ENCODE data around the gene GNG13. TPM values are rescaled to one million over a fixed set of nuclear protein-coding genes. Genes with fewer than 3 reads are reported as not detected.
"Not testable (repeated sequence)": the region's sequence is repeated elsewhere in the genome, so short reads cannot be mapped to it uniquely, and the experiment has no call there.

Gene GNG13
- total RNA-seq, 3 donors from 2014 or later (not counting 1 experiment from before 2014, with no cell fraction given) = not detected

DNA sequence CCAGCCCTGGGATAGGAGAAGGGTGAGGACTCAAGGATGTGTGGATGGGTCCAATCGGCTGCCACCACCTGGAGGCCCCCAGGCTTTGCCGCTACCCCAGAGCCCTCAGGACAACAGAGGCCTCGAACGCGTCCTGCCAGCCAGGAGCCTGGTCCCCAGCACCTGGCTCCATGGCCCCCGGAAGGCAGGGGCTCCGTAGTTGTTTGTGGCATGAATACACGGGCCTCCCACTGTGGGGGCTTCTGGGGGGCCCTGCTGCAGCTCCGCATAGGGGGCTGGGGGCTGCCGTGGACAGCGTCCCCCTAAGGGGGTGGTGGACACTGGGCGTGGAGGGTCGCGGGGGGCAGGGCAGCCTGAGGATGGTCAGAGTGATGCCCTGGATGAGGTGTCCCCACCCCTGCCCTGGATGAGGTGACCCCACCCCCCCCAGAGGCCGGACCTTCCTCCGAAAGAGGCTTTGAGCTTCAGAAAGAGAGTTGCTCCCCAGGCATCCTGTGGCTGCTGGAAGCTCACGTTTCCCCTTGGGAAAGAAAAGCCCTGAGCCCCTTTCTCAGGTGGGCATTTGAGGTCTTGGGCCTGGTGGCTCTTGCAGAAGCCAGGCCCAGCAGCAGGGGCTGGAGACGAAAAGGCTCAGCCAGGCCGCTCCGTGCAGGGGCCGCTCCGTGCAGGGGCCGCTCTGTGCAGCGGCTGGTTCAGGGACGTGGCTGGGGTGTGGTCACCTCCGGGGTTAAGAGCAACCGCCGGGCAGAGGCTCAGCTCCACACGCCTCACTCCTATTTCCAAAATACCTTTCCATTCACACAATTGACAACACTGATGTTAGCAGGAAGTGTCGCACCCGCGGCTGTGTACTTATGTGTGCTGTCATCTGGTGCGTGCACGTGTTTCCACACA is 40.3 kb upstream of the GNG13 start:
- no peaks in the 10 kb centered on the region for H3K27me3 Mint-ChIP-seq (ENCODE audit: low read depth in 2 of 2)
- peaks cover 3 to 5% of the 10 kb centered on the region in 2 donors for H3K9me3 Mint-ChIP-seq
- H3K4me3 Mint-ChIP-seq = no peak overlapping the region
- no peaks in the 10 kb centered on the region for H3K36me3 Mint-ChIP-seq
- H3K4me1 ChIP-seq (ENCODE audit: control insufficient read depth, insufficient read depth, low read length) = no peaks in the 10 kb centered on the region
- DNase-seq (no peak), ATAC-seq (no peak)
- no peaks in the 10 kb centered on the region for H3K36me3 ChIP-seq (ENCODE audit: control insufficient read depth, insufficient read depth, low read length)
- intact Hi-C loops (cut with micrococcal nuclease) = no loop called here
- no peaks in the 10 kb centered on the region for H3K27me3 ChIP-seq (ENCODE audit: control insufficient read depth, insufficient read depth, low read length)
- H3K4me3 ChIP-seq (ENCODE audit: low read length) = no peak overlapping the region
- H3K4me1 Mint-ChIP-seq = no peaks in the 10 kb centered on the region
- 93% methylated on average over 34 of the region's 34 CpGs for WGBS (ENCODE audit: insufficient coverage)
- TF ChIP-seq, protein P1, sequence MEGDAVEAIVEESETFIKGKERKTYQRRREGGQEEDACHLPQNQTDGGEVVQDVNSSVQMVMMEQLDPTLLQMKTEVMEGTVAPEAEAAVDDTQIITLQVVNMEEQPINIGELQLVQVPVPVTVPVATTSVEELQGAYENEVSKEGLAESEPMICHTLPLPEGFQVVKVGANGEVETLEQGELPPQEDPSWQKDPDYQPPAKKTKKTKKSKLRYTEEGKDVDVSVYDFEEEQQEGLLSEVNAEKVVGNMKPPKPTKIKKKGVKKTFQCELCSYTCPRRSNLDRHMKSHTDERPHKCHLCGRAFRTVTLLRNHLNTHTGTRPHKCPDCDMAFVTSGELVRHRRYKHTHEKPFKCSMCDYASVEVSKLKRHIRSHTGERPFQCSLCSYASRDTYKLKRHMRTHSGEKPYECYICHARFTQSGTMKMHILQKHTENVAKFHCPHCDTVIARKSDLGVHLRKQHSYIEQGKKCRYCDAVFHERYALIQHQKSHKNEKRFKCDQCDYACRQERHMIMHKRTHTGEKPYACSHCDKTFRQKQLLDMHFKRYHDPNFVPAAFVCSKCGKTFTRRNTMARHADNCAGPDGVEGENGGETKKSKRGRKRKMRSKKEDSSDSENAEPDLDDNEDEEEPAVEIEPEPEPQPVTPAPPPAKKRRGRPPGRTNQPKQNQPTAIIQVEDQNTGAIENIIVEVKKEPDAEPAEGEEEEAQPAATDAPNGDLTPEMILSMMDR (IDR thresholded peaks at IDR 0.05) = no peak
- H3K27ac ChIP-seq (ENCODE audit: low read length) = no peak overlapping the region
- peaks cover 12% of the 10 kb centered on the region for H3K9me3 ChIP-seq (ENCODE audit: control insufficient read depth, insufficient read depth, low read length)
- no peak overlapping the region for H3K27ac Mint-ChIP-seq

DNA sequence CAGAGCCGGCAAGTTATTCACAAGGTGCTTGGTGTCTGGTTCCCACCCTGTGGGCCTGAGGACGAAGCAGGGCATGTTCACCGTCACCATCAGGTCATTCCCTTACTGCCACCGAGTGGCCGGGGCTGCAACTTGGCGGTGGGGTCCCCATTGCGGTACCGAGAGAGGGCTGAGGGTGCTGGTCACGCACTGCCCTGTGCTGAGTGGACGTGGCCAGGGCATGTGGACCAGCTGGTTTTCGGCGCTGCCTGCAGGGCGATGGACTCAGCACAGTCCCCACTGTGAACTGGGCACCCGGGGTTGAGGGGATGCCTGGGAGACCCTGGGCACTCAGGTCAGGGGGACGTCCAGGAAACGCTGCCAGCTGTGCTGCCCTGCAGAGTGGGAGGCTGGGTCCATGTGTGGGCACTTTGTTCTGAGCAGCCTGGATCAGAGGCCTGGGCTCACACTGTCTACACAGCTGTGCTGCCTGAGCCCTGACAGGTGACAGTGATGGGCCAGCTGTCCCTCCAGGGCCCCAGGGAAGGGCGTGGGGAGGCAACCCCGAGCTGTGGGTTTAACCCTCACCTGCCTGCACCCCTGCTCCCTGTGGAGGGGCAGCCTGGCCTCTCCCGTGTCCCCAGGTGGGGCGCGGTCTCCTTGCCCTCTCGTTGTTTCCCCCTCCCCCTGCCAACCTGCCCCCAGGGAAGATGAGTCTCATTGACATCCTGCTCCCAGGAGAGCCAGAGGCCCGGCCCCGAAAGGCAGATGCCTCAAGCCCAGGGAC is 39.3 kb upstream of the GNG13 start:
- H3K36me3 ChIP-seq (ENCODE audit: control insufficient read depth, insufficient read depth, low read length) = no peaks in the 10 kb centered on the region
- 83% methylated on average over 24 of the region's 24 CpGs for WGBS (ENCODE audit: insufficient coverage)
- Mint-ChIP-seq H3K9me3 (peaks cover 3 to 5% of the 10 kb centered on the region in 2 donors), H3K4me1 (no peaks in the 10 kb centered on the region), H3K27ac (no peak overlapping the region), H3K36me3 (no peaks in the 10 kb centered on the region), H3K4me3 (no peak overlapping the region), H3K27me3 (ENCODE audit: low read depth in 2 of 2) (peaks cover 0 to under 1% of the 10 kb centered on the region in 2 donors)
- intact Hi-C loops (cut with micrococcal nuclease) = no loop called here
- H3K9me3 ChIP-seq (ENCODE audit: control insufficient read depth, insufficient read depth, low read length) = peaks cover 17% of the 10 kb centered on the region
- no peak overlapping the region for H3K27ac ChIP-seq (ENCODE audit: low read length)
- H3K27me3 ChIP-seq (ENCODE audit: control insufficient read depth, insufficient read depth, low read length) = no peaks in the 10 kb centered on the region
- ATAC-seq (no peak), DNase-seq (no peak)
- TF ChIP-seq, protein P1 (IDR thresholded peaks at IDR 0.05) = no peak
- no peaks in the 10 kb centered on the region for H3K4me1 ChIP-seq (ENCODE audit: control insufficient read depth, insufficient read depth, low read length)
- no peak overlapping the region for H3K4me3 ChIP-seq (ENCODE audit: low read length)

DNA sequence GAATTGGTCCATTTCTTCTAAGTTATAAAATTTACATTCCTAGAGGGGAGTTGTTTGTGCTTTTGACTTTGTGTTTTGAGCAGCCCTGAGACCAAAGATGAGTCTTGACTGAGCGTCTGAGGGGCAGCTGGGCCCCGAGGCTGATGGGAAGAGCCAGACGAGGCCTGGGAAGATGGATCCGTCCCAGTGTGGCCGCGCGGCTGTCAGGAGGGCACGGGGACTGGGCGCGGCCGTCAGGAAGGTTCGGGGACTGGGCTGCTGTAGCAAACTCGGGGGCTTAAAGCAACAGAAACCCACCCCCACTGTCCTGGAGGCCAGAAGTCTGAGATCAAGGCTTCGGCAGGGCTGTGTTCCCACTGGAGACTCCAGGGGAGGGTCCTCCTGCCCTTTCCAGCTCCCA is 38.2 kb upstream of the GNG13 start:
- Histone ChIP-seq H3K27me3 (ENCODE audit: control insufficient read depth, insufficient read depth, low read length) (no peaks in the 10 kb centered on the region), H3K4me3 (ENCODE audit: low read length) (no peak overlapping the region), H3K27ac (ENCODE audit: low read length) (no peak overlapping the region), H3K4me1 (ENCODE audit: control insufficient read depth, insufficient read depth, low read length) (no peaks in the 10 kb centered on the region), H3K36me3 (ENCODE audit: control insufficient read depth, insufficient read depth, low read length) (no peaks in the 10 kb centered on the region), H3K9me3 (ENCODE audit: control insufficient read depth, insufficient read depth, low read length) (peaks cover 17% of the 10 kb centered on the region)
- H3K36me3 Mint-ChIP-seq = no peaks in the 10 kb centered on the region
- 91% methylated on average over 14 of the region's 14 CpGs for WGBS (ENCODE audit: insufficient coverage)
- intact Hi-C loops (cut with micrococcal nuclease) = no loop called here
- no peak for ATAC-seq
- TF ChIP-seq, protein P1 (IDR thresholded peaks at IDR 0.05) = no peak
- peaks cover 3 to 5% of the 10 kb centered on the region in 2 donors for H3K9me3 Mint-ChIP-seq
- peaks cover 0 to 4% of the 10 kb centered on the region in 2 donors for H3K27me3 Mint-ChIP-seq (ENCODE audit: low read depth in 2 of 2)
- no peak overlapping the region for H3K27ac Mint-ChIP-seq
- no peak for DNase-seq
- no peaks in the 10 kb centered on the region for H3K4me1 Mint-ChIP-seq
- H3K4me3 Mint-ChIP-seq = no peak overlapping the region

DNA sequence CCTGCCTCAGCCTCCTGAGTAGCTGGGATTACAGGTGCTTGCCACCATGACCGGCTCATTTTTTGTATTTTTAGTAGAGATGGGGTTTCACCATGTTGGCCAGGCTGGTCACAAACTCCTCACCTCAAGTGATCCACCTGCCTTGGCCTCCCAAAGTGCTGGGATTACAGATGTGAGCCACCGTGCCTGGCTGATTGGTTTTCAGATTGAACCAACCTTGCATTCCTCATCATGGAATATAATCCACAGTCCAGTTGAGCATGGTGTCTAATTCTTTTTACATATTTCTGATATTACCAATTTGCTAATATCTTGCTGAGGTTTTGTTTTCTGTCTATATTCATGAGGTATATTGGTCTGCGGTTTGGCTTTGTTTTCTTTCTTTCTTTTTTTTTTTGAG is 36.3 kb upstream of the GNG13 start:
- H3K9me3 Mint-ChIP-seq; H3K4me3 Mint-ChIP-seq; H3K27ac ChIP-seq (ENCODE audit: low read length); ATAC-seq; H3K4me3 ChIP-seq (ENCODE audit: low read length); H3K4me1 ChIP-seq (ENCODE audit: control insufficient read depth, insufficient read depth, low read length); intact Hi-C loops (cut with micrococcal nuclease); H3K27me3 ChIP-seq (ENCODE audit: control insufficient read depth, insufficient read depth, low read length); H3K36me3 Mint-ChIP-seq; H3K27me3 Mint-ChIP-seq (ENCODE audit: low read depth in 2 of 2); DNase-seq; H3K36me3 ChIP-seq (ENCODE audit: control insufficient read depth, insufficient read depth, low read length); H3K4me1 Mint-ChIP-seq; H3K27ac Mint-ChIP-seq: not testable (repeated sequence)
- WGBS (ENCODE audit: insufficient coverage) = 86% methylated on average over 3 of the region's 3 CpGs
- H3K9me3 ChIP-seq (ENCODE audit: control insufficient read depth, insufficient read depth, low read length) = peaks cover 17% of the 10 kb centered on the region
